ENCODE measurements around the gene WNT11.
A peak's percentile ranks its signal among the peaks of the same experiment; 100 is the strongest.

The WNT11 gene

DNA sequence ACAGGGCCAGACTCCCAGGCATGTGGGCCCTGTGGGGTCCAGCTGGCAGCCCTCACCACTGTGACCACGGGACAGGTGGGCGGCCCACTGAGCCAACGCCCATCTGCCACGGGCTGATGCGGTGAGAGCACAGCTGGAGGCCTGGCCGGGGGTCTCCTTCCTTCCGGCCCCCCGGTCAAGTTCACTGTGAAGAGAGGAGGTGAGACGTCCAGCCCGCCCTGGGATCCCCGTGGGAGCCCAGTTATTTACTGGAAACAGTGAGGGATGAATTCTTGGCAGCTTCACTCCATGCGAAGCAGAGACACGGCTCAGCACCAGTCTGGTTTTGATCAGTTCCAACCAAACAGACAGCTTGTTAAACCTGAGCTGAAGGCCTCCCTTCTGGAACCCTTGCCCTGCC lies 38.7 kb downstream of the WNT11 start:
- 0 out of 3 replicates have a peak, but pooled peaks have one; percentile 15 for ATAC-seq

DNA sequence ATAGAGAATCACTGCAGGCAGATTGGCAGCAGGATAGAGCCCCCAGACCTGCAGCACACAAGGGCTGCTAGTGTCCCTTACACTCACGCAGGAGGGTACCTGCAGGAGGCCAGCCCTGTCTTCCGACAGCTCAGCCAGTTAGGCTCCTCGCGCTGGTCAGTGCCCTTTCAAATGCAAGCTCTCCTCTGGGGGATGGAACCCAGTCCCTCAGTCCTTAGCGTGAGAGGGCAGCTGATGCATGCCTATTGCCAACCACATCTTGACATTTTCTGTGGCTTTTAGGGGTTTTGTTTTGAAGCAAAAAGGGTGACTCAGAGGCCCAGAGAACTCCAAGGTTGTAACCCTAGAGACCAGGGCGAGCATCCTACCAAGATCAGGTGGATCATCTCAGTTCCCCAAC lies 40.0 kb downstream of the WNT11 start:
- no peak for TF ChIP-seq ZNF8 (CRISPR knock-in tag; IDR thresholded peaks at IDR 0.05)
- TF ChIP-seq, protein P1, sequence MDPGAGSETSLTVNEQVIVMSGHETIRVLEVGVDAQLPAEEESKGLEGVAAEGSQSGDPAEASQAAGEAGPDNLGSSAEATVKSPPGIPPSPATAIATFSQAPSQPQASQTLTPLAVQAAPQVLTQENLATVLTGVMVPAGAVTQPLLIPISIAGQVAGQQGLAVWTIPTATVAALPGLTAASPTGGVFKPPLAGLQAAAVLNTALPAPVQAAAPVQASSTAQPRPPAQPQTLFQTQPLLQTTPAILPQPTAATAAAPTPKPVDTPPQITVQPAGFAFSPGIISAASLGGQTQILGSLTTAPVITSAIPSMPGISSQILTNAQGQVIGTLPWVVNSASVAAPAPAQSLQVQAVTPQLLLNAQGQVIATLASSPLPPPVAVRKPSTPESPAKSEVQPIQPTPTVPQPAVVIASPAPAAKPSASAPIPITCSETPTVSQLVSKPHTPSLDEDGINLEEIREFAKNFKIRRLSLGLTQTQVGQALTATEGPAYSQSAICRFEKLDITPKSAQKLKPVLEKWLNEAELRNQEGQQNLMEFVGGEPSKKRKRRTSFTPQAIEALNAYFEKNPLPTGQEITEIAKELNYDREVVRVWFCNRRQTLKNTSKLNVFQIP (CRISPR knock-in tag; IDR thresholded peaks at IDR 0.05; ENCODE audit: borderline replicate concordance, low read depth), result no peak
- TF ChIP-seq, protein P2, sequence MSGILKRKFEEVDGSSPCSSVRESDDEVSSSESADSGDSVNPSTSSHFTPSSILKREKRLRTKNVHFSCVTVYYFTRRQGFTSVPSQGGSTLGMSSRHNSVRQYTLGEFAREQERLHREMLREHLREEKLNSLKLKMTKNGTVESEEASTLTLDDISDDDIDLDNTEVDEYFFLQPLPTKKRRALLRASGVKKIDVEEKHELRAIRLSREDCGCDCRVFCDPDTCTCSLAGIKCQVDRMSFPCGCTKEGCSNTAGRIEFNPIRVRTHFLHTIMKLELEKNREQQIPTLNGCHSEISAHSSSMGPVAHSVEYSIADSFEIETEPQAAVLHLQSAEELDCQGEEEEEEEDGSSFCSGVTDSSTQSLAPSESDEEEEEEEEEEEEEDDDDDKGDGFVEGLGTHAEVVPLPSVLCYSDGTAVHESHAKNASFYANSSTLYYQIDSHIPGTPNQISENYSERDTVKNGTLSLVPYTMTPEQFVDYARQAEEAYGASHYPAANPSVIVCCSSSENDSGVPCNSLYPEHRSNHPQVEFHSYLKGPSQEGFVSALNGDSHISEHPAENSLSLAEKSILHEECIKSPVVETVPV (CRISPR knock-in tag; IDR thresholded peaks at IDR 0.05), result no peak
- TF ChIP-seq ISL1 (CRISPR knock-in tag; IDR thresholded peaks at IDR 0.05), result no peak
- no peak for TF ChIP-seq PPARA (CRISPR knock-in tag; IDR thresholded peaks at IDR 0.05; ENCODE audit: borderline replicate concordance)
- TF ChIP-seq RARB (CRISPR knock-in tag; IDR thresholded peaks at IDR 0.05), result no peak
- TF ChIP-seq ZNF565 (CRISPR knock-in tag; conservative IDR thresholded peaks at IDR 0.05; ENCODE audit: low read depth), result no peak
- TF ChIP-seq ARNTL (CRISPR knock-in tag; IDR thresholded peaks at IDR 0.05; ENCODE audit: borderline replicate concordance, low read depth), result no peak
- TF ChIP-seq ESRRG (CRISPR knock-in tag; IDR thresholded peaks at IDR 0.05), result no peak
- TF ChIP-seq, protein P3, sequence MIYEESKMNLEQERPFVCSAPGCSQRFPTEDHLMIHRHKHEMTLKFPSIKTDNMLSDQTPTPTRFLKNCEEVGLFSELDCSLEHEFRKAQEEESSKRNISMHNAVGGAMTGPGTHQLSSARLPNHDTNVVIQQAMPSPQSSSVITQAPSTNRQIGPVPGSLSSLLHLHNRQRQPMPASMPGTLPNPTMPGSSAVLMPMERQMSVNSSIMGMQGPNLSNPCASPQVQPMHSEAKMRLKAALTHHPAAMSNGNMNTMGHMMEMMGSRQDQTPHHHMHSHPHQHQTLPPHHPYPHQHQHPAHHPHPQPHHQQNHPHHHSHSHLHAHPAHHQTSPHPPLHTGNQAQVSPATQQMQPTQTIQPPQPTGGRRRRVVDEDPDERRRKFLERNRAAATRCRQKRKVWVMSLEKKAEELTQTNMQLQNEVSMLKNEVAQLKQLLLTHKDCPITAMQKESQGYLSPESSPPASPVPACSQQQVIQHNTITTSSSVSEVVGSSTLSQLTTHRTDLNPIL (CRISPR knock-in tag; IDR thresholded peaks at IDR 0.05; ENCODE audit: low read depth), result no peak
- TF ChIP-seq, protein P4, sequence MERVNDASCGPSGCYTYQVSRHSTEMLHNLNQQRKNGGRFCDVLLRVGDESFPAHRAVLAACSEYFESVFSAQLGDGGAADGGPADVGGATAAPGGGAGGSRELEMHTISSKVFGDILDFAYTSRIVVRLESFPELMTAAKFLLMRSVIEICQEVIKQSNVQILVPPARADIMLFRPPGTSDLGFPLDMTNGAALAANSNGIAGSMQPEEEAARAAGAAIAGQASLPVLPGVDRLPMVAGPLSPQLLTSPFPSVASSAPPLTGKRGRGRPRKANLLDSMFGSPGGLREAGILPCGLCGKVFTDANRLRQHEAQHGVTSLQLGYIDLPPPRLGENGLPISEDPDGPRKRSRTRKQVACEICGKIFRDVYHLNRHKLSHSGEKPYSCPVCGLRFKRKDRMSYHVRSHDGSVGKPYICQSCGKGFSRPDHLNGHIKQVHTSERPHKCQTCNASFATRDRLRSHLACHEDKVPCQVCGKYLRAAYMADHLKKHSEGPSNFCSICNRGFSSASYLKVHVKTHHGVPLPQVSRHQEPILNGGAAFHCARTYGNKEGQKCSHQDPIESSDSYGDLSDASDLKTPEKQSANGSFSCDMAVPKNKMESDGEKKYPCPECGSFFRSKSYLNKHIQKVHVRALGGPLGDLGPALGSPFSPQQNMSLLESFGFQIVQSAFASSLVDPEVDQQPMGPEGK (CRISPR knock-in tag; IDR thresholded peaks at IDR 0.05; ENCODE audit: borderline replicate concordance), result no peak
- no peak for TF ChIP-seq OSR1 (CRISPR knock-in tag; IDR thresholded peaks at IDR 0.05)
- TF ChIP-seq ZFP3 (CRISPR knock-in tag; IDR thresholded peaks at IDR 0.05), result no peak
- TF ChIP-seq GLIS3 (CRISPR knock-in tag; IDR thresholded peaks at IDR 0.05), result no peak
- no peak for TF ChIP-seq TCF4 (CRISPR knock-in tag; IDR thresholded peaks at IDR 0.05; ENCODE audit: borderline replicate concordance)
- TF ChIP-seq ZNF70 (CRISPR knock-in tag; IDR thresholded peaks at IDR 0.05), result no peak
- no peak for ATAC-seq

More for the DNA sequence above, 38.7 kb downstream of the WNT11 start:
- TF ChIP-seq SNAI2 (CRISPR knock-in tag; IDR thresholded peaks at IDR 0.05) (no peak), ARNTL (CRISPR knock-in tag; IDR thresholded peaks at IDR 0.05; ENCODE audit: borderline replicate concordance, low read depth) (no peak), PPARA (CRISPR knock-in tag; IDR thresholded peaks at IDR 0.05; ENCODE audit: borderline replicate concordance) (no peak), ZNF8 (CRISPR knock-in tag; IDR thresholded peaks at IDR 0.05) (no peak), BACH2 (CRISPR knock-in tag; IDR thresholded peaks at IDR 0.05; ENCODE audit: borderline replicate concordance) (no peak), ISL1 (CRISPR knock-in tag; IDR thresholded peaks at IDR 0.05) (no peak), ZFP3 (CRISPR knock-in tag; IDR thresholded peaks at IDR 0.05) (no peak), ZFP30 (CRISPR knock-in tag; IDR thresholded peaks at IDR 0.05) (no peak), ZC3H10 (CRISPR knock-in tag; IDR thresholded peaks at IDR 0.05) (no peak), OSR1 (CRISPR knock-in tag; IDR thresholded peaks at IDR 0.05) (no peak), ZNF565 (CRISPR knock-in tag; conservative IDR thresholded peaks at IDR 0.05; ENCODE audit: low read depth) (no peak), RARB (CRISPR knock-in tag; IDR thresholded peaks at IDR 0.05) (no peak), CSDC2 (CRISPR knock-in tag; IDR thresholded peaks at IDR 0.05) (no peak), ZNF70 (CRISPR knock-in tag; IDR thresholded peaks at IDR 0.05) (no peak), ESRRG (CRISPR knock-in tag; IDR thresholded peaks at IDR 0.05) (no peak), TOX (CRISPR knock-in tag; IDR thresholded peaks at IDR 0.05; ENCODE audit: borderline replicate concordance) (no peak)
- TF ChIP-seq, protein P3 (CRISPR knock-in tag; IDR thresholded peaks at IDR 0.05; ENCODE audit: low read depth), result no peak
- TF ChIP-seq, protein P1 (CRISPR knock-in tag; IDR thresholded peaks at IDR 0.05; ENCODE audit: borderline replicate concordance, low read depth), result no peak

All from SK-N-SH treated with all-trans-retinoic acid at 6 μM for 48 hours (cell line).